HG03521 (cell line): ENCODE results near the gene TBC1D10B.
"Not testable (repeated sequence)": the region's sequence is repeated elsewhere in the genome, so short reads cannot be mapped to it uniquely, and the experiment has no call there.

Source experiments
- ATAC-seq: cut with Tn5 transposase; IDR thresholded peaks from one replicate; pipeline ENCODE4 v1.9.1; 2021; ENCODE audit warnings: mild to moderate bottlenecking, moderate library complexity; ENCODE audit not compliant: unreplicated experiment

The TBC1D10B gene

DNA sequence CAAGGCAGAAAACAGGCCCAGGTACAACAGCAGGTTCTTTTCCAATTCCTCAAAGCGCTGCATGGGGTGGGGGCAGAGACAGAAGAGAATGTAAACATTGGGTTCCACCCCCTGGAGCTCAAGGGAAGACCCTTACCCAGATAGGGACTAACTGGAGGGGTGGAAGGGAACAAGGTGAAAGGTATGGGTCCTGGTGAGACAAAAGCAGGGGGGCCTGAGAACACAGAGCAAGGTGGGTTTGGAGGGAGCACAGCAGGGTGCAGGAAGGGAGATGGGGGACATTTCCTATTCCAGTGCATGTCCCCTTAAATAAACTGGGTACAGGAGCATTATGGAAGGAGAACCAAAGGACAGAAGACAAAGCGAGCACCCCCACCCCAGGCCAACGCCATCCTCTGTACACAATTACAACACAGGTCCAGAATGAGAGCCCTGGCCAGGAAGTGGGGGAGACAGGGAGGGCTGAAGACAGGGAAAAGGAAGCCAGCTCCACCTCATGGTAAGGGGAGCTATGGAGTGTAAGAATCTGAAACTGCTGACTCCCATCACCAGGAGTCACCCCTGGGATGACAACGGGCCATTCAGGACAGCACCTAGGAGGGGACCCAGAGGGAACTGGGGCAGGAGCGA lies 13.1 kb downstream of the TBC1D10B start:
- no peak for ATAC-seq

DNA sequence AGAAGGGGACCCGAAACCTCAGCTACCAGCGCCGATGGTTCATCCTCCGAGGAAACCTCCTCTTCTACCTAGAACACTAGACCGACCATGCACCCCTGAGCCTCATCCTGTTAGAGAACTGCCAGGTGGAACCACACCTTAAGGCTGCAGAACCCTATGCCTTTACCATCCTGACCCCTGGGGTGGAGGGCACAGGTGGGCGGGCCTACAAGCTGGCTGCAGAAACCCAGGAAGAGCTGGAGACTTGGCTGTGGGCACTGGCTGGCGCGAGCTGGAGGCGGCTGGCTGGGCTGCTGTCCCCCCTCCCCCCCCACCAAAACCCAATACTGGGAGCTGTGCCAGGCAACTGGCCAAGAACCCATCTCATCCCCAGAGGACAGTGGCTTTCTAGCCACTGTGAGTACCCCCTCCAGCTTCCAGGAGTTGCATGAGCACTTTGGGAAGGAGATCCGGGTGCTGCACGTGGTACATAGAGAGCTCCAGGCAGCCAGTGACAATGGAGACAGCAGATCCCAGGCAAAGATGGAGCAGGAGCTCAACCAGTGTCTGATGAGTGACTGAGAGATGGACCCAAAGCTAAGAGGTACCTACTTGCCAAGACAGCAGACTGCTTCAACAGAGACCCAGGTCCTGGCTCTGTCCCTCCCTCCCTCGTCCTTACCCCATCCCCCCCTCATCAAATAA lies 13.8 kb downstream of the TBC1D10B start:
- ATAC-seq: no peak

DNA sequence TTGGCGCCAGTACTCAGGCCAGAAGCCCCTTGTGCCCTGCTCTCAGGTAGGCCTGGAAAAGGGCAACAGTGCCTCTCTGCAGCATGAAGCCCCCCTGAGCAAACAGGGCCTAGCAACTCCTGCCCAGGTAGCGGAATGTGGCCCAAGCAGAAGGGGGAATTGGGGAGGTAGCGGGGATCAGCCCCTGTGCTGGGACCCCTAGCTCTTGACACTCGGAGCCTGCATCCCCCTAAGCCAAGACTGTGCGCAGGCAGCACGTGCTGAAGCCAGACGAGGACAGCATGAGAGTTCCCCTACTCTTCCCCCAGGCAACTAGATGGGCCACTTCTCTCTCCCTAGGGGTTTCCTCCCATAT lies 14.4 kb downstream of the TBC1D10B start:
- no peak for ATAC-seq

DNA sequence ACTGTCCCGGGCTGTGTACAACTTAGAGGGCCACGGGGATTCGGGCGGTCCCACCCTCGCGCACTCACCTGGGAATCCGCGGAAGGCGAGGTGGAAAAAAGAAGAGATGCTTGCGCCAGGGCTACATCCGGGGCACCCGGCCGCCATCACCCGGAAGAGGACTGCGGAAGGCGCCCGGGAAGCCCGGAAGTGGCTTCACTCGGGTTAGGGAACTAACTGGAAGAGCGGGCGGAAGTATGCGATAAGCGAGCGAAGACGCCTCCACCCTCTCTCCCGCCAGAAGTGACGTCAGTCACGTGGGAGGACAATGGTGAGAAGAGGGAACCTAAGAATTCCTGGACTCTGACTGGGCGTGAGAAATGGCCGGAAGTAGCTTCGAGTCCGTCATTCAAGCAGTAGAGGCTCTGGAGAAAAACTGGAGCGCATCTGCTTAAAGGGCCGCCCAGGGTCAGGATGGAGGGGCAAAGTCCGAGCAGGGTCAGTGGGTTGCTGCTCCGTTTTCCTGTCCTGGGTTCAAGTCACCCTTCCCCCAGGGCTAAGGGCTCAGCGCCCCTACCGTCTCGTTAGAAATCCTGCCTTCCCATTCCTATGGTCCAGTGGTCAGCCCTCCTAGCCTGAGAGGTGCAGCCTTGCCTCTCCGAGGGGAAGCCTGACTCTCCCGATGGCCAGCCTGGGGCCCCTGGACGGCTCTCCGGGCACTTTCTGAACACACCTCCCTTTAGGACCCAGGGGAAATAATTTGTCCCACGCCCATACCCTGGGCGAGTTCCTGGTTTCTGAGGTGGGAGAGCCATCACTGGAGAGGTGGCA lies 14.9 kb downstream of the TBC1D10B start, which contains the start of gene CD2BP2:
Gene CD2BP2, minus strand, starts transcription at position 165 of the 810 bp plus-strand sequence. CDS start 627 bp downstream, outside the sequence.
- peak; percentile 42 for ATAC-seq

DNA sequence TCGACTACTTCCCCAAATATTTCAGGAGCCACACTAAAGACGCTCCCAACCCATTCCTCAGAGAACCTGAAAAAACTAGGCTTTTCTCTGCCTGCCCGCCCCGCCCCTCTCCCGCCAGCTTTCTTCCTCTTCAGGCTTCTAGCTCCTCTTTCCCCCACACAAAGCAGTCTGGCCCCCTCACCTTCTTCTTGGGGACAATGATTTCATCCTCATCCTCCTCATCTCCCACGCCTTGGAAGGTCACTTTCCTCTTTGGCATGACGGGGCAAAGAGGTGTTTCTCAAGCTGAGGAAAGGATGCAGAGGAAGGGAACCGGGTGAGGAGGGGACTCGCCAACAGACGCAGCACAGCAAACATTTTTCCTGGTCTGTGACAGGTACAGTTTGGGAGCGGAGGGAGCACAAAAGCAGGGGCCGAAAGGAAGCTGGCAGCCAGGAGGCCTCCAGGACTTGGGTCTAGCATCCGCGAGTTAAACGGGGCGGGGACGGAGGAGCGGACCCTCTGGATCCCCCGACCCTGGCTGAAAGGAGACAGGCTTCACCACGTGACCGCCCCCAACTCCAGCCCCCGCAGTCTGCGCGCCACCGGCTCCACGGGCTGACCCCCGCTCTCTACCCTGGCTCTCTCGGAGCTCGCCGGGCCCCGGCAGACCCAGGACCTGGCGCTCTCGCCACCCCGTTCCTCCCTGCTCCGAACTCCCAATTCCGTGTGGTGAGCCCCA lies 15.7 kb downstream of the TBC1D10B start:
- ATAC-seq: no peak

DNA sequence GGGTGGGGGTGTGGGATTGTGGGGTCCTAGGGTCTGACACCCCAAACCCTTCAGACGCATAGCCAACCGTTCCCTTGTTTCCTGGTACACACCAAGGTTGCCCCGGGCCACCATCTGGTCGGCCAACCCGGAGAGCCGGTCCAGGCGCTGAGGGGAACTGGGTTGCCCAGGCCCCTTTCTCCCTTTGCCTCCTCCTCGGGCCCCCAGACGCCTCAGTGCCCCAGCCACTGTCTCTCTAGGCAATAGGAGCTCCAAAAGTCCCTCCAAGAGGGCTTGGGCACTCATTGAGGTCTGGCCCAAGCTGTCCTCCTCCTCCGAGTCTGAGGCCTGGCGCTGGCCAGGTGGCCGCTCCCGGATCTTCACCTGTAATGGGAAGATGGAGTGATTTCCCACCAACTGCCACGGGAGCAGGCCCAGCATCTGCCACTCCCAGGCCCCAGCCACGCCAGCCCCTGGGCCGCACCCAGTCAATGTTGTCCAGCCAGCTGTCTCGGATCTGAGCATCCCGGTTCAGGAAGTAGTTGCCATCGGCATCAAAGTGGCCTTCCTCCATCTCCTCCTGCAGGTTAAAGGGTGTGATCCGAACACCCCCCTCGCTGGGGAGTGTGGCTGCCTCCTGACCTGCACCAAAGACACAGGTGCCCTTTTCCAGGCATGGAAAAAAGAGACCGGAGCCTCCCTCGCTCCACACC lies 16.7 kb downstream of the TBC1D10B start:
- ATAC-seq: no peak

DNA sequence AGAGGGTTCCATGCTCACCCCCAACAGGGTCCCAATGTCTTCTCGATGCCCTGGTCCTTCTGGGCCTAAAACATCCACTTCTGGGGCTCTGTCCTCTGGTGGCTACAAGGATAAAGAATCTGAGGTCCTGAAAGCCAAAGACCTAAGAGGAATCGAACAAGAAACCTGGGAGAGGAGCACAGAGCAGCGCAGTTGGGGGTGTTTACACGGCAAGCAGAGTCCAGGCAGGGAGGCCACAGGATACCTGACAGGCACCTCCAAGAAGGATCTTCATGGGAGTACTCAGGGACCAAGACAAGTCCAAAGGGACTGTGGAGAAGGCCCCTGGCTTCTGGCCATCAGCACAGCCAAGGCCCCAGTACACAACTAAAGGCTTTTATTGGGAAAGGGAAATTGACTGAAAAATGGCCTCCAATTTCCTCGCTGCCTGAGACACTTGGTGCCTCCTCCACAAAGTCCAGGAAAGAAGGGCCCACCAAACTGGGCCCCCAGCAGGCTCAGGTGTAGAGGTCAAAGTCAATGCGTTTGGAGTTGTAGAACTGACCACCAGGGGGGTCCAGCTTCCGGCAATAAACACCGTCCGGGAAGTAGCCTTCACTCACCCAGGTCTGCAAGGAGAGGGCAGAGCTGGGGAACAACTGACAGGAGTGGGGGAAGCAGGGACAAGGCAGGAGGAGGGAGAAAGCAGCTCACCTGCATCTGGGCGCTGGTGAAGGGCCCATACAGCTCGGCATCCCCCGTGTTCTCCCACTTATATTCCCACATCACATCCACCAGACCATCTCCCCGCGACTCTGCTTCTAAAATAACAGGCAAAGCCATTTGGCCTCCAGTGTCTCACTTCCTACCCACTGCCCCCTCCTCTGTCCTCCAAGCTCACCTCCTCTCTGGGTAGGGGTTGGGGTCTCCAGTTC lies 17.5 kb downstream of the TBC1D10B start:
- no peak for ATAC-seq

DNA sequence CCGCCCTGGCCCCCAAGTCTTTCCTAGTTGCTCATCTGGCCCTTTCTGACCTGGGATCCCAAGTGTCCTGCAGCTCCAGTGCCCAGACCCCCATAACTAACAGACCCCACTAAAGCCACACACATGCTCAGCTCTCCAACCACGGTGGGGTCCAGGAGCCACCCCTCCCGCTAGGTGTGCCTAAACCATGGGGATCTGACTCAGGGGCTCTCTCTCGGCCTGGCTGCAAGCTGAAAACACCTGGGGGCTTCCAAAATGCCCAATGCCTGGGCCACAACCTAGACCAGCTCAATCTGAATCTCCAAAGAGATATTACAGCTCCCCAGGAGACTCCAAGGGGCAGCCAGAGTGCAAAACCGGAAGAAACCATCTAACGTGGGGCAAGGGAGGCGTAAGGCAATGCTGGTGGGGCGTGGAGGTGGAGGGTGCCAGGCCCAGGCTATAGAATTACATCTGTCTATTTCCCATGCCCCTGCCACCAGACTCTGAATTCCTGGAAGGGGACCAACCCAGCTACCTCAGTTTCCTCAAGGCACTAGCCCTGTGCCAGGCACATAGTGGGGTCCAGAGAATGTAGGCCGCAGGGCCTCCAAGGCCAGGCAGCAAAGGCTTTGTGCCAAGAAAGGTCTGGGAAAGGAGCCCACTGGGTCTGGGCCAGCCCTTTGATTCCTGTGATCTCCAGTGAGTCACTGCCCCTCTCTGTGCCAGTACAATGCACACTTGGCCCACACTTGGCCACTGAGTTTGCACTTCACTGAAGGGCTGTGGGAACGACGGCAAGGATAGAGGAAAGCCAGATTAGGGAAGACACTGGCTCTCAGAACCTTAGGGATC lies 18.5 kb downstream of the TBC1D10B start:
- ATAC-seq: no peak

DNA sequence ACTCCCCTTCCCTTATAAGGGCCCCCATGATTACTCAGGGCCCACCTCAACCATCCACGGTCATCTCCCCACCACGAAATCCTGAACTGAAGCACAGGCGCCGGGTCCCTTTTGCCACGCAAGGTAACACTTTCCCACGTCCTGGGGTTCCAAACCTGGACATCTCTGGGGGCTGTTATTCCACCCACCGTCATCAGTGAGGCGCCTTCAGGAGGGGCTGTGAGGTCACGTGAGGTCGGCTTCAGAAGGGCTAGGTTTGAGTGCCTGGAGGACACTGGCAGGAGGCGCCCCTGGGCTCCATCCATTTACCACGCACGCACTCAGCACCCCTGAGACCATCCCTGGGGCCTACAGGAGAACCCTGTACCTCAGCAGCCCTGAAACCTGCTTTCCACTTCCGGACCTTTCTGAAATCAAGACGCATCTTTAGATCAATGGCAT lies 19.3 kb downstream of the TBC1D10B start:
- ATAC-seq: no peak

DNA sequence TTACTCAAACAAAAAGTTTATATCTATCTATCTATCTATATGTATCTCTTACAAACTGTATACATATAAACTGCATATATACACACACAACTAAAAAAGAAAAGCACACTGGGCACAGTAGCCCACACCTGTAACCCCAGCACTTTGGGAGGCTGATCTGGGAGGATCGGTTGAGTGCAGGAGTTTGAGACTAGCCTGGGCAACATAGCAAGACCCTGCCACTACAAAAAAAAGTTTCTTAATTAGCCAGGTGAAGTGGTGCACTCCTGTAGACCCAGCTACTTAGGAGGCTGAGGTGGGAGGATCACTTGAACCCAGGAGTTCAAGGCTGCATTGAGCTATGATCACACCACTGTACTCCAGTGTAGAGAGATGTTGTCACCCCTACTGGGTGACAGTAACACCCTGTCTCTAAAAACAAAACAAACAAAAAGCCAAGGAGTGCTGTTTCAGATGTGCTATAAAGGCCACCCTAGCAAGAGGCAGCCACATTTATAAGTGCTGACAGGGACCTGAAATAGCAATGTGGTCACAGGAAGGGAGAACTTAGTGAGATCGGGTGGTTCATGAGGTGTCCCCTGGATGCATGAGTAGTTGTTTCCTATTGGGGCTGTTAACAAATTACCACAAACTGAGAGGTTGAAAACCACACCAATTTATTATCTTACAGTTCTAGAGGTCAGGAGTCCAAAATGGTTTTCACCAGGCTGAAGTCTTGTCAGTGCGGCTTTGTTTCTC lies 20.0 kb downstream of the TBC1D10B start:
- ATAC-seq: peak; percentile 37

DNA sequence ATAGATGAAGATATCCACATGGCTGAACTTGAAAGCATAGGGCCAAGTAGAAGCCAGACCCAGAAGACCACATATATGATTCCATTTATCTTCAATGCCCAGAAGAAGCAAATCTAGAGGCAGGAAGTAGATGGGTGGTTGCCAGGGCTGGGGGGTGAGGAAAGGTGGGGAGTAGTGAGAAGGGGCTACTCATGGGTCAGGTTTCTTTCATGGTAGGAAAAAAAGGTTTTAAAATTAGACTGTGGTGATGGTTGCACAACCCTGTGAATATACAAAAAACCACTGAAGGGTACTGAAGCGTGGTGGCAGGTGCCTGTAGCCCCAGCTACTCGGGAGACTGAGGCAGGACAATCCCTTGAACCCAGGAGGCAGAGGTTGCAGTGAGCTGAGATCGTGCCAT lies 20.6 kb downstream of the TBC1D10B start:
- no peak for ATAC-seq

DNA sequence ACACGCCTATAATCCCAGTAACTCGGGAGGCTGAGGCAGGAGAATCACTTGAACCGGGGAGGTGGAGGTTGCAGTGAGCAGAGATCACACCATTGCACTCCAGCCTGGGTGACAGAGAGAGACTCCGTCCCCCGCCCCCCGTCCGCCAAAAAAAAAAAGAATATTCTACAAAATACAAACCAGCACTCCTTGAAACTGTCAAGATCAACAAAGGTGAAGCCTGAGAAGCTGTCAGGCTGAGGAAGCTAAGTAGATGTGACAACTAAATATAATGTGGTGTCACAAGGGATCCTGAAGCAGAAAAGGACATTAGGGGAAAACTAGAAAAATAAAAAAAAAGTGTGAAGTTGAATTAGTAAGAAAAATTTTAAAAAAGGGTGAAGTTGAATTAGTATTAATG lies 21.4 kb downstream of the TBC1D10B start:
- no peak for ATAC-seq

DNA sequence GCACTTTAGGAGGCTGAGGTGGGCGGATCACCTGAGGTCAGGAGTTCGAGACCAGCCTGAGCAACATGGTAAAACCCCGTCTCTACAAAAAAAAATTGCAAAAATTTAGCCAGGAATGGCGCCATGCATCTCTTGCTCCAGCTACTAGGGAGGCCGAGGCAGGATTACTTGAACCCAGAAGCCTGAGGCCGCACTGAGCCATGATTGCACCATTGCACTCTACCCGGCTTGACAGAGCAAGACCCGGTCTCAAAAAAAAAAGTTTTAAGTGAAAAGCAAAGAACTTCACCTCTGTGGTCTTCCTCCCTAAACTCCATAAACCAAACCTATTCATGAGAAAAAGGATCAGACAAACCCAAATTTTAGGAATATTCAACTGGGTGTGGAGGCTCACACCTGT lies 22.2 kb downstream of the TBC1D10B start:
- ATAC-seq: no peak

DNA sequence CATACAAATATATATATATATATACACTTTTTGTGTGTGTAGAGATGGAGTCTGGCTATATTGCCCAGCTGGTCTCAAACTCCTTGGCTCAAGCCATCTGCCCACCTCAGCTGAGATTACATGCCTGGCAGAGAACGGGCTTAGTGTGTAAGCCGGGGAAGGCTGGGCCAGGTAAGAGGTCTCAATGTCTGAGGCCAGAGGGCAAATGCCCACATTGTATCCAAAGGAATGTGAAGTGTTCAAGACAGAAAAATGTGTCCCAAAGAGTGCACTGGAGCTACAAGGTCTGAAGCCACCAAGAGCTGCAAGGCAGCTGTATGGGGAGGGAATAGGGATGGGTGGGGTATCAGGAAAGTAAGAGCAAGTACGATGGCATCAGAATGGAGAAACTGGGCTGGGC lies 24.0 kb downstream of the TBC1D10B start:
- ATAC-seq: no peak

DNA sequence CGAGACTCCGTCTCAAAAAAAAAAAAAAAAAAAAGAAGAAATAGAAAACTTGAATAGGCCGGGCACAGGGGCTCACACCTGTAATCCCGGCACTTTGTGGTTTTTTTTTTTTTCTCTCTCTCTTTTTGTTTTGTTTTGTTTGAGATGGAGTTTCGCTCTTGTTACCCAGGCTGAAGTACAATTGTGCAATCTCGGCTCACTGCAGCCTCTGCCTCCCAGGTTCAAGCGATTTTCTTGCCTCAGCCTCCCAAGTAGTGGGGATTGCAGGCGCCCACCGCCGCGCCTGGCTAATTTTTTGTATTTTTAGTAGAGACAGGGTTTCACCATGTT lies 26.8 kb downstream of the TBC1D10B start:
- ATAC-seq: not testable (repeated sequence)

DNA sequence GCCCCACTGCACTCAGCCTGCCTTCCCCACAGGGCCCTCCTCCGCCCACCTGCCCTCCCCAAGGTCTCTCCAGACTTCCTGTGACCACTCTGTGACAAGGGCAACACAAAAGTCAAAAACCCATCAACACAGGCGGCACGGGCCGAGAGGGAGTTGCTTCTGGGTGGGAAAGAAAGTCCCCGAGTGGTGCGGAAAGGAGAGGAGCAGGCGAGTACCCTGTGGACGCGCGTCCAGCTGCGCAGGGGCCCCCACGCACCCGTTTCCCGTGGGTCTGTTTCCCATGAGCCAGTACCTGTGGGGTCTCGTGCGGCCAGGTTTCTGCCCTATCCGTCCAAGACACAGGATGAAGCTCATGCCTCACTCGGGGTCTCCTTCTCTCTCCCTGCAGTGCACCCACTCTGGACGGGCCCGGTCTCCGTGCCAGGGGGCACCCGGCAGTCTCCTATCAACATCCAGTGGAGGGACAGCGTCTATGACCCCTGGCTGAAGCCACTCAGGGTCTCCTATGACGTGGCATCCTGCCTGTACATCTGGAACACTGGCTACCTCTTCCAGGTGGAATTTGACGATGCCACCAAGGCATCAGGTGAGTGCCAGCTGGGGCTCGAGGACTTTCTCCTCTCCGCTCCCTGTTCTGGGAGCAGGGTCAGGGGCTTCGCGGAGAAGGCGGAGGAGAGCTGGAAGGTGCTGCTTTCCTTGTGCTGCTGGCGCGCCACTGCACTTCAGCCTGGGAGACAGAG lies 27.4 kb downstream of the TBC1D10B start:
- ATAC-seq: no peak

DNA sequence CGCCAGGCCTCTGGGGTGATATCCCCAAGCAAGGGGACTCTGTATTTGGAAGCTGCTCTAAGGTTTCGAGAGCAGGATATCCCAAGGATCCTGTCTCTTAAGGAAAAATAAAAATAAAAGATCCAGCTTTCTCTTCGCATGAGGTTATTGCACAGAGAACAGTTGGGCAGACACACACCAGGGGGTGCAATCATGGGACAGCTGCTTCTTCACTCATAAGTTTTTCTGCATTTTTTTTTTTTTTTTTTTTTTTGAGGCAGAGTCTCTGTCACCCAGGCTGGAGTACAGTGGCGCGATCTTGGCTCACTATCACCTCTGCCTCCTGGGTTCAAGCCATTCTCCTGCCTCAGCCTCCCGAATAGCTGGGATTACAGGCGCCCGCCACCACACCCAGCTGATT lies 28.3 kb downstream of the TBC1D10B start:
- ATAC-seq: not testable (repeated sequence)
